Rectal smooth muscle tissue (tissue), 1 donor: Measurements from ENCODE around the gene CPNE8.

Source experiments
- H3K27ac ChIP-seq: one replicate; pipeline ENCODE4 v1.7.0; 2013; ENCODE audit warnings: low read depth, low read length, inconsistent platforms
- H3K27me3 ChIP-seq: one replicate; pipeline ENCODE4 v1.7.0; 2013; ENCODE audit warnings: low read length; ENCODE audit not compliant: control insufficient read depth, insufficient read depth
- H3K36me3 ChIP-seq: one replicate; pipeline ENCODE4 v1.7.0; 2013; ENCODE audit warnings: low read length; ENCODE audit not compliant: control insufficient read depth, insufficient read depth
- H3K4me1 ChIP-seq: one replicate; pipeline ENCODE4 v1.7.0; 2013; ENCODE audit warnings: low read length; ENCODE audit not compliant: control insufficient read depth, insufficient read depth
- H3K4me3 ChIP-seq: one replicate; pipeline ENCODE4 v1.7.0; 2013; ENCODE audit warnings: low read length
- H3K9ac ChIP-seq: one replicate; pipeline ENCODE4 v1.7.0; 2013; ENCODE audit warnings: low read length

CPNE8 gene

DNA sequence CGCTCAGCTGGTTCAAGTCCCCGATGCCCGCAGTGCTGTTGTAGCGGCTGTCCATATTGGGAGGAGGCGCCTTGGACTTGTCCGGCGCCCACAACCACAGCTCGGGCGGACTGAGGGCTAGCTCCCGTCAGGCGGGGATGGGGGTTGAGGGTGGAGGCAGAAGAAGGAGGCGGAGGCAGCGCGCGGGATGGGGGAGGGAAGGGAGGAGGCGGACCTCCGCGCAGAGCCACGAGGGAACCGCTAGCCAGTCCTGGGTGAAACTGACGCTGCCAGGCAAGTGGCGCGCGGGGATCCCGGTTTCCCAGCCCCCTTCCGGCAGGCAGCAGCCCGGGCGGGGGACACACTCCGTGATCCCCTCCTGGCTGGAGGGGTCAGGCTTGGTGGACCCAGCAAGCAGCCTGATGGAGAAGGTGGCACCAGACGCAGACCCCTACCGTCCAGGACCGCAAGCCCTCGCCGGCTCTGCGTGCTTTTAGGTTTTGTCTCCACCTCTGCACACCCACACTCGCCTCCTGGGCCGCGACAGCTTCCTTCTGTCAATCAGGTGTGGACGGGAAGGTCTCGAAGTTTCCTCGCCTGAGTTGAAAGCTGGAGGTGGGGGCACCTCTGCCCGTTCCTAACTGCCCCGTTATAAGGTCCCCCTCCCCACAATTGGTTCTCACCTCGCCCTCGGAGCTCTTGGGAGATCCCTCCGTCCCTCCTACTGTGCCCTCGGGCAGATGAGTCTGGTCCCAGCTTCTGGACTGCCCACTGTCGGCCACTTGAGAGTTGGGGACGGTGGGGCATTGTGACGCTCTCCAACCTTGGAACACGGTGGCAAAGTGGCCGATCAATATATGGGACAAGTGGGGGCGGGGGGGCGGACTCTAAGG, at the start of gene CPNE8:
CPNE8 (minus strand) TSS at position 112 of the 872 bp plus-strand sequence; CDS start at position 55, 57 bp downstream.
- no peaks in the 10 kb centered on the region for H3K36me3 ChIP-seq
- H3K27me3 ChIP-seq, result no peaks in the 10 kb centered on the region
- peak within 1 kb of the TSS; percentile 95 for H3K4me3 ChIP-seq
- peak within 1 kb of the TSS; percentile 87 for H3K27ac ChIP-seq
- H3K9ac ChIP-seq, result peak within 1 kb of the TSS; percentile 91
- H3K4me1 ChIP-seq, result peaks cover 6% of the 10 kb centered on the region

DNA sequence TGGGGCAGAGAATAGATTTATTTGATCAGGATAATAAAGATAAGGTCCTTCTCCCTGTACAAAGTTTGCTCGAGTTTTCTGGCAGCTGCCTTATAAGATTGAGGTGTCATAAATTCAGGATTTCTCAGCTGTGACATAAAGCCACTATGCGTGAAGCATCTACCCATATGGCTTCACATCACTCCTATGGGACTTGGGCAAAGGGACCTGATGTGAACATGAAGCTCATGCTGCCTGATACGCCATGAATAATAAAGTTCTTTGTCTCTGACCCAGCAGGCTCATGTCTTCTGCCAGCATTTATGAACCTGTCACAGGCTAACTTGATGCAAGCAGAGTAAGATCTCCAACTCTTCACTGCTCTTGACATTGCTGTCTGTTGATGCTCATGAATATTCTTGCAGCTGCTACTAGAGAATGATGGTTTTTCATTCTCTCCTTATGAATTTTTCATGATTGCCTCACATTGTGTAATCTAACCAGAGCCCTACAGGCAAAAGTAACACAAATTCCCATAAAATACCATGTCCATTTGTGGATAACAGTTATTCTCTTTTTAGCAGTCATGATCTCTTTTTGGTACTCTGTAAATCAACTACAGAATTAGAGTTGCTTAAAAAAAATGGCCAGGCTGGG, 49.0 kb upstream of the CPNE8 start:
- H3K27me3 ChIP-seq, result no peaks in the 10 kb centered on the region
- no peaks in the 10 kb centered on the region for H3K4me1 ChIP-seq
- no peak overlapping the region for H3K27ac ChIP-seq
- H3K9ac ChIP-seq, result no peak overlapping the region
- no peaks in the 10 kb centered on the region for H3K36me3 ChIP-seq
- H3K4me3 ChIP-seq, result no peak overlapping the region

DNA sequence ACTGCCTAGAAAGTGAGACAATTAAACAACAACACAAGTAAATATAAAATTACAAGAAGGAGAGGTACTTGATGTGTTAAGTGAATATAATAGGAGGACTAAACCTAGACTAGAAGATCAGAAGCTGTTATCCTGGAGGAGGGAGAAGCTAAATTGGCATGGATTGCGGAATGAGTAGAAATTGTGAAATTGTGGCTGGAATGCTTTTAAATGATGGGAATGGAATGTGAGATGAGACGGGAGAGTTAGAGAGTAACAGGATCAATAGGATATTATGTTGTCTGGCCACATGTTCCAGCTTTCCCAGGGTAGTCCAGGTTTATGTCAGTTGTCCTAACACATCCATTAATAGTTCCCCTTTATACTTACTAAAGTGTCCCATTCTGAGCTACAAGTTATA, 44.0 kb upstream of the CPNE8 start:
- H3K27ac ChIP-seq, result no peak overlapping the region
- H3K9ac ChIP-seq, result no peak overlapping the region
- H3K36me3 ChIP-seq, result no peaks in the 10 kb centered on the region
- H3K4me1 ChIP-seq, result no peaks in the 10 kb centered on the region
- H3K4me3 ChIP-seq, result no peak overlapping the region
- no peaks in the 10 kb centered on the region for H3K27me3 ChIP-seq

DNA sequence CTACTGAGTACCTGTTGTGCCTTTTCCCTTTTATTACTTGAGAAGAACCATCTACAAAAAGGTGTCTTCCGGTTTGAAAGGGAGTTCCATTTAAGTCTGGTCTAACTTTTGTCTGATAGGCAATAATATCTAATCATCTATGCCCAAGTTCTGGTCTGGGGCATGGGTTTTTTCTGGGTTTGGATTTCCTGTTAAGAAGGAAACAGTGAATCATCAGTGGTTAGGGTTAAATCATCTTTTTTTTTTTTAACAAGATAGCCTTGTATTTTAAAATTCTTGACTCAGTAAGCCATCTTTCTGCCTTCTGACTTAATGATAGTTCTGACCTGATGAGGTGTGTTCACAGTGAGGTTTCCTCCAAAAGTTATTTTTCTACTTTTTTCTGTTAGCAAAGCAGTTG, 29.3 kb upstream of the CPNE8 start:
- no peaks in the 10 kb centered on the region for H3K4me1 ChIP-seq
- H3K9ac ChIP-seq, result no peak overlapping the region
- no peaks in the 10 kb centered on the region for H3K27me3 ChIP-seq
- no peak overlapping the region for H3K27ac ChIP-seq
- H3K36me3 ChIP-seq, result no peaks in the 10 kb centered on the region
- no peak overlapping the region for H3K4me3 ChIP-seq

DNA sequence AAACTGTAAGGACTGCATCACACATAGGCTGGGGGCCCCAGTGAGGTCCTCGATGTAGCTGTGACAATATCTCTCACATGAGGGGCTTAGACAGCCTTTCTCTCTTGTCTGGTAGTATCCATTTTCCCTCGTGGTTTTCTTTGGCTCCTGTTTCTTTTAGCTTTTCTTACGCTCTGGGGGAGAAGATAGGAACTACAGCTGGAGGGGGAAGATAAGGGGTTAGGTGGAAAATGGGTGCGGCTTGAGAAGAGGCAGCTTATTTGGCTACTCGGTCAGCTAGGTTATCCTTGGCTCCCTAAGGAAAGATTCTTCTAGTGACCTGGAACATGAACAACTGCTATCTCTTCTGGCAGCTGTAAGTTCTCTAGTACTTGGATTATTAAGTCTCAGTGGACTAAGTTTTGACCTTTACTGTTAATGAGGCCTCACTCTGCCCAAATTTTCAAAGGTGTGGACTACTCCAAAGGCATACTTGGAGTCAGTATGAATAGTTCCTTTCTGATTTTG, 28.7 kb upstream of the CPNE8 start:
- H3K27me3 ChIP-seq, result no peaks in the 10 kb centered on the region
- no peaks in the 10 kb centered on the region for H3K36me3 ChIP-seq
- H3K4me1 ChIP-seq, result no peaks in the 10 kb centered on the region
- no peak overlapping the region for H3K4me3 ChIP-seq
- H3K27ac ChIP-seq, result no peak overlapping the region
- no peak overlapping the region for H3K9ac ChIP-seq

DNA sequence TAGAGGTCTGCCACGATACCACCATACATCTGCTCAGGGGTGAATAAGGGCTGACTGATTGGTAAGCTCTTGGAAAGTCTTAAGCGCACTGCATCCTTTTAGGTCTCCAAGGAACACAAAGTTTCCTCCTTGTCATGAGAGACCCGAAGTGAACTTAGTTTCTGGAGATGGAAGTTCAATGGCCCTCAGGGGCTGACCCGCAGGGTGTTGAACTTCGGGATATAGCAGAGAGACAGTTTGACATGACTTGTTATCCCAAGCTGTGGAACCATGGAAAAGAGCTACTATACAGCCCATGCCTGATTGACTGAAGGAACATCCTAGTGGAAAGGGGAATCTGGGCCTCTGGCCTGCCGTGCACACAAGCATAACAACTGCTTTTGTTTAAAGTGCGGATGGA, 26.9 kb upstream of the CPNE8 start:
- H3K27me3 ChIP-seq, result no peaks in the 10 kb centered on the region
- no peak overlapping the region for H3K4me3 ChIP-seq
- no peaks in the 10 kb centered on the region for H3K36me3 ChIP-seq
- no peak overlapping the region for H3K27ac ChIP-seq
- no peak overlapping the region for H3K9ac ChIP-seq
- H3K4me1 ChIP-seq, result no peaks in the 10 kb centered on the region

DNA sequence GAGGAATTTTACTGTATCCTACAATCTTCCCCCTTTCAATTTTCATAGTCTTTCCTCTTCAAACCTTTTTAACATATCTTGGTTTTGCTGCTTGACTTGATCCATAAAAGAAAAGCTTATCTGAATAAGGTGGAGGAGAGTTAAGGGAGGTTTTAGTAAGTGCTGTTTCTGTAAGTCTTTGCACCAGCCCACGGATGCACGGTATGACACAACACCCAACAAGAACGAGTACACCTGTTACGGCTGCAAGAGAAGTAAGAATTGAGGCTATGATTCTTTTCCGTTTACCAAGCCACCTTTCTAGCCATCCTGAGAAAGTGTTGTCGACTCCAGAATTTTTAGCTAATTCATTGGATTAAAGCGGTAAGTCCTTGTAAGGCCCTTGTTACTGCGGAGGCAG, 26.1 kb upstream of the CPNE8 start:
- no peaks in the 10 kb centered on the region for H3K4me1 ChIP-seq
- no peak overlapping the region for H3K4me3 ChIP-seq
- H3K9ac ChIP-seq, result no peak overlapping the region
- H3K36me3 ChIP-seq, result no peaks in the 10 kb centered on the region
- H3K27me3 ChIP-seq, result no peaks in the 10 kb centered on the region
- no peak overlapping the region for H3K27ac ChIP-seq

DNA sequence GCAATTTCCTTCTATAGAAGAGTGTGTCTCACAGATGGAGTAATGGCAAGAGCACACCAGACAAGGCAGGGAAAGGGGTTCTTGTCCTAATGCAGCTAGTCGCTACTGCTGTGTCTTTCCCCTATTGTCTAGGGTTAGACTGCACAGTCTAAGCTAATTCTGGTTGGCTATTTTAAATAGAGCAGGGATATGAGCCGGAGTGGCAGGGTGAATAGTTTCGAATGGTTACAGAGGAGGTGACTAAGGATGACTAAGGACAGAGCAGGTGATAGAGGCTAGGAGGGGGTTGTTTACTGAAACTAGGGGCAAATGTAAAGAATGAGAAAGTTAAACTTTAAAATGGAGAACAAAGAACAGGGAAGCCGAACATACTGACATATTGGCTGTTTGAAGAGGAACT, 25.6 kb upstream of the CPNE8 start:
- no peaks in the 10 kb centered on the region for H3K36me3 ChIP-seq
- H3K4me3 ChIP-seq, result no peak overlapping the region
- no peak overlapping the region for H3K9ac ChIP-seq
- no peak overlapping the region for H3K27ac ChIP-seq
- H3K4me1 ChIP-seq, result no peaks in the 10 kb centered on the region
- H3K27me3 ChIP-seq, result no peaks in the 10 kb centered on the region

DNA sequence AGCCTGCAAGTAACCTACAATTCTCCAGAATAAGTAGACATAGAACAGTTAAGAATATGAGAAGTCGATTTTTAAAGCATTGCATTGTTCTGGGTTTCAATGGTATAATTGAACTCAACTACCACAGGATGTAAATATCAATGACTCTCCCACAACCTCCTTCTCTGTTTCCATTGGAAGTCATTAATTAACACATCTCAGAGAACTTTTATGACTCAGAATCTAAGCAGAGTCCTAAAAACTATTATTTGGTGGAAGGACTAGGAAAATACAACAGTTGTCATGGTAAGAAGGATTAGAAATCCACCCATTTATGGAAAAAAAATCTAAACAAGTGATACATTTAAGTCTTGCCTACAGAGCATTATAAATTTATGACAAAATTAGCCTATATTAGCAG, 21.1 kb upstream of the CPNE8 start:
- H3K4me3 ChIP-seq, result no peak overlapping the region
- H3K4me1 ChIP-seq, result no peaks in the 10 kb centered on the region
- no peaks in the 10 kb centered on the region for H3K36me3 ChIP-seq
- H3K27me3 ChIP-seq, result no peaks in the 10 kb centered on the region
- H3K27ac ChIP-seq, result no peak overlapping the region
- no peak overlapping the region for H3K9ac ChIP-seq

DNA sequence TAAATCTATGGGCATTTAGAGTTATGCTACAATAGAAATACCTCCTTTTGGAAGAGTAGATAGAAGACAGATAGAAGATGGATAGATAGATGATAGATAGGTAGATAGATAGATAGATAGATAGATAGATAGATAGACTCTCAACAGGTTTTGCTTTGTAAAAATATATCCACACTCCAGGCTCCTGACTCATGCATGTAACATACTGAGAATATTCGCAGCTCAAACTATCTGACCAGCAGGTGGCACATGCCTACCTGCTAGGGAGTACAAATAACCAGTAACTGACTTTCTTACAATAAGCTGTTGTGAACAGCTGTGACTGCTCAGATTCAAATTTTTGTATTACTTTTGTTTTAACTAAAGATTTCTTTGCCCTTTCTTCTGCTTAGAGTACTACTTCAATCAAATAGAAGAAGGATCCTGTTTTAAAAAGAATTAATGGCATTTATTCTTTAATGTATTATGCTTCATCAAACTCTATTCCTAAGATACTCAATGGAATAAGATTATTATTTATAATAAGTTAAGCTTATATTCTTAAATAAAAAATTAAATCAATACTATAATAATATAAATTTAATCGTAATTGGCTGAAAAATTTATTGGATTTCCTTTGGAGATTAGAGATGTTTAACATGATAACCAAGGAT, 15.8 kb upstream of the CPNE8 start:
- Histone ChIP-seq H3K27me3 (no peaks in the 10 kb centered on the region), H3K4me3 (no peak overlapping the region), H3K36me3 (no peaks in the 10 kb centered on the region), H3K9ac (no peak overlapping the region), H3K27ac (no peak overlapping the region), H3K4me1 (no peaks in the 10 kb centered on the region)

DNA sequence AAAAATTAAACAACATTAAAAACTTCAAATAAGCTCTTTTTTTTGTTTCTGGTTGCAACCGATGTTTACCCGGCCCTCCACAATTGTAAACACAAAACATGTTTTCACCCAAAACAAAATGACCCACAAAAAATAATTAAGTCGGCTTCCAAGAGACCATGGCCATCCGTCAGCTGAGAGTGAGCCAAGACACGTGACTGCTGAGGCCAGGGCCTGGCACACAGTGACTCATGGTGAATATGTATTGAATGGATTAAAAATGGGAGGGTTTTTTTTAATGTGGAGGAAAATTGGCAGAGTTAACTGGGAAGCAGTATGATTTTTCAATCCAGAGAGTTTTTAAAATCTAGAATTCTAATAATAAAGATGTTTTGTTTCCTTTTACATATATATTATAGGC, 13.8 kb upstream of the CPNE8 start:
- no peak overlapping the region for H3K27ac ChIP-seq

DNA sequence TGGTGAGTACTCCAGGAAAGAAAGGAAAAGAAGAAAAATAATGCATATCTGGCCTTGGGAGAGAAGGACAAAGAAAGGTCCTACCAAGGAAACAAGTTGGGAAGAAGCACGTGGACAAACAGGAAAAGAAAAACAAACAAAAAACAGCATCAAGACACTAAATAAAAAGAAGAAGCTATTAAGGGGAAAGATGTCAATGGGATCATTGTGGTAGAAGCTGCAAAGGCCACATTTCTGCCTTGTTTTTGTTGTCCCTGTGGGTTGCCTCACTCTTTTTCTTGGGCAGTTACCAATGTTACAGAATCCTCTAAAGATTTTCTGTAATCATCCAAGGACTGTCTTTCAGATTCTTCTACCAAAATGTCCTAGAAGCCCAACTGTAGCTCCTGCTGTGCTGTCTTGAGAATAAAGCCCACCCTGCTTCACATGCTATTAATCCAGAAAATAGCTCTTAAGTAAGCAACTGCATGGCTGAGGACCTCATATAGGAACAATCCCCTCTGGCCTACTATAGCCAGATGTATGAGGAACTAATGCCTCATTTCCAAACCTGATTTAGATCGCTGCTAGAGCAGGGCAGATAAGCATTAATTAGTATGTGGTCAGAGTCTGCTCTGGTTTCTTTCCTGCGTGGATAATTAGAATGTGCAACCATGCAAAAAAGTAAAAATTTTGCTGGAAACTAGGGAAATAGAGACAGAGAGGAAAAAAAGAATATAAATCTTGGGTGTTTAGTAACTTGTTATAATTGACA, 10.2 kb upstream of the CPNE8 start:
- Histone ChIP-seq H3K4me1 (no peaks in the 10 kb centered on the region), H3K4me3 (no peak overlapping the region), H3K9ac (no peak overlapping the region), H3K27me3 (no peaks in the 10 kb centered on the region), H3K27ac (no peak overlapping the region), H3K36me3 (no peaks in the 10 kb centered on the region)

More for the DNA sequence above, 13.8 kb upstream of the CPNE8 start:
- Histone ChIP-seq H3K27me3 (no peaks in the 10 kb centered on the region), H3K36me3 (no peaks in the 10 kb centered on the region), H3K4me1 (no peaks in the 10 kb centered on the region), H3K4me3 (no peak overlapping the region), H3K9ac (no peak overlapping the region)
